GM19240 (cell line): ENCODE measurements around the gene PLD4.

ENCODE experiments used
- DNase-seq: peaks from one replicate; pipeline ENCODE4 v3.0.0; 2011; ENCODE audit warnings: low spot score; ENCODE audit not compliant: insufficient read length

The PLD4 gene

DNA sequence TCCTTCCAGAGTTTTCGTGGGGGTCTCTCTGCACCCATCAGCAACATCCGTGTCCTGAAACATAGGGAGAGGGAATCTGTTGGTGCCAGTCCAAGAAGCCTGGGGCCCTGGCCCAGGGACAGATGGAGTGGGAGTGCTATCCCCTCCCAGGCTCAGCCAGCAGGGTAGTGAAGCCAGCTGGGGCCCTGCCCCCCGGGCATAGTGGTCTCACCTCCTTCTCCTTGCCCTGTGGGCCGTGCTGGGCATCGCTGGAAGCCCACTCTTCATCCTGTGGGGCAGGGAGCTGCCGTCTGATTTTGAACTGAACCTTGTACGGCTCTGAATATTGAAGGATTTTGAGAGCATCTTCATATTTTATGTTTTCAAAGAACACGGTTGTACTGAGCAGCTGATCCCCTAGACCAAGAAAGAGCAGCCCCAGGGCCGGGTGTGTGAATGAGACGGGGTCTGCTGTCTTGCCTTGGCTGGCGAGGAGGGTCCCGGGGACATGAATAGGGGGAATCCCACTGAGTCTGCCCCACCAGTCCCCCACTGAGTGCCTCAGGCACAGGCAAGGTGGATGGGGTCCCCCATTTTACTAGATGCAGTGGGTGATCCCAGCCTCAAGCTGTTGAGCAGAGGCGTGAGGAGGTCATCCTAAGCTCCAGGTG, 30.2 kb downstream of the PLD4 start:
- DNase-seq, result no peak

DNA sequence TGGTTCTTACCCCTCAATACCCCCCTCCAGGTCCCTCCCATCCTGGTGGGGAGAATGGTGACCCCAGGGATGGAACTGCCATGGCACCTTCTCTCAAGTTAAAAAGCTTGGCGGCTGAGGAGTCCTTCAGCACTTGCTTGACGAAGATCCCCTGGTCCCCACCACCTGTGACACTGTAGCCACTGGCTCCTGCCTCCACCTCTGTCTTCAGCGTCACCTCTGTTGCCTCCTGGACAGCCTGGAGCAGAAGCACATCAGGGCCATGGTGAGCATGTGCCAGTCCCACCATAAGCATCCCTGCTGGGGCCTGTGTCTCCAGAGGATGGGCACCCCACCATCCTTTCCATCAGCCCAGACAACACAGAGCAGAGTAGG, 30.7 kb downstream of the PLD4 start:
- no peak for DNase-seq

DNA sequence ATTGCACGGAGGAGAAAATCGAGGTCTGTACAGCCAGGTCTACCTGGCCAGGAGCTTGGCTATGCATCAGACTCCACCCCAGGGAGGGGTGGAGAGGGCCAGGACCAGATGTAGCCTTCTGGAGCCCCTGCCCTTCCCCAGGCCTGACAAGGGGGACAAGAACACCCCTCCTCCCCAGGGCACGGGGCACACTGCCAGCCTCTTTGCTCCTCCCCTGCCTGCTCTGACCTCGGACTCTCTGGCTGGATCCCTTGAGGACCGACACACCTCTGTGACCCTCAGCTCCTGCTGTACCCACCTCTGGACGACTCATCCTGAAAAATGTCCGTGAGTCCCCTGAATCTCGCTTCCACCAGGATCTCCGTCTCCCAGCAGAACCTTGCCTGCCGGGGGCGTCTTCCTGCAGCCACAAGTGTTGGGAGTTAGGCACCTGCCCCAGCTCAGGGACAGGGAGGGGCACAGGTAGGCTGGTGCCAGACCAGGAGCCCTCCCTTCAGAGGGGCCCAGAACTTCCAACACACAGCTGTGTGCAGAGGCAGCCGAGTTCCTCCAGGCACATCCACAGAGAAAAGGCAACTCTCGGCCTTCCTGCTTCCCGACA, 31.7 kb downstream of the PLD4 start:
- no peak for DNase-seq

DNA sequence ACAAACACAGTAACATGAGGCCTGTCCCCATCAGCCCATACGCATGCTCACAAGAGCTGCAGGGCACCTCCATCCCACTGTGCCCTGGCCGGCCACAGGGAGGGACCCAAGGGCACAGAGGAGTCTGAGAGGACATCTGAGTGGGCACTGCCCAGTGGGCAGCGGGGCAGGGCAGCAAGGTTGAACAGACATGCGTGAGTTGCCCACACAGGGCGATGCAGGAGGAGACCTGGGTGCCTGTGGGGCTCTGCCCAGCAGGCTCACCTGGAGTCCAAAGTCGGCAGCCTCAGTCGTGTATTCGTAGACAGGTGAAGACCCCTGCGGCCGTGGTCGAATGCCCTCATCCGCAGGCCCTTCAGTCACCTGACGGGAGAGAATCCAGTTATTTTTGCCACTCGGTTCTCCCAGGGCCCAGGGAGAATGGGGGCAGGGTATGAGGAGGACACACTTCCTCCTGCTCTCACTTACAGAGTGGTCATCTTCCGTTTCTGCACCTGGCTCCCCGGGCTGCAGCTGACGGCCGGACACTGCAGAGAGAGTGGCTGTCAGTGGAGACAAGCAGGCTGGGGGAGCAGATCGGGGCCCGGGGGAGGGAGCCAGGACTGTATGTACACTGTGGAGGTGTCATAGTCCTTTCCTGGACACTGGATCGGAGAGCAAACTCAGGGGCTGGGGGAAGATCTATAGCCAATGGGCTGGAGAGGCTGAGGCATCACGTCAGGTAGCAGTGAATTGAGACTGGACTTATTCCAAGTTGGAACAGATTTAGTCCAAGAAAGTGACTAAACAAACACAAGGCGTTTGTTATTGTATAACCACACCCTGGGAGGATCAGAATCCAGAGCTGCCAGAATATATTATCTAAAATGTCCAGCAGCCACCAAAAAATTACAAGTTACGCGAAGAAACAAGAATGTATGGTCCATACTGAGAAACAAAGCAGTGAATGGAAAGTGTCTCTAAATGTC, 32.8 kb downstream of the PLD4 start:
- no peak for DNase-seq

DNA sequence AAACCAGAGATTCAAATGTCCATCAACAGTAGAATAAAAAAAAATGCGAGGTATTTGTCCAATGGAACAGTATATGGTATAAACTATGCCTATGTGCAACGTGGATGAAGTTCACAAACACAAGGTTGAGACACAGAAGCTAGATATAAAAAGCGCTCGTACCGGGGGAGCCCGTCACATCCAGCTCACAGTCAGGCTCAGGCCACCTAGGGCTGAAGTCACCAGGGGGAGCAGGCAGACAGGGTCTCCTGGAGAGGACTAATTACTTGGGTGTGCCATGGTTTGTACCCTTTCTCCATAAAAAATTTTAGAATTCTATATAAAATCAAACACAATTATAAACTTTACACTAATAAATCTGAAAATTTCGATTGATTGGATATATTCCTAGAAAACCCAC, 39.9 kb downstream of the PLD4 start:
- DNase-seq, result no peak

DNA sequence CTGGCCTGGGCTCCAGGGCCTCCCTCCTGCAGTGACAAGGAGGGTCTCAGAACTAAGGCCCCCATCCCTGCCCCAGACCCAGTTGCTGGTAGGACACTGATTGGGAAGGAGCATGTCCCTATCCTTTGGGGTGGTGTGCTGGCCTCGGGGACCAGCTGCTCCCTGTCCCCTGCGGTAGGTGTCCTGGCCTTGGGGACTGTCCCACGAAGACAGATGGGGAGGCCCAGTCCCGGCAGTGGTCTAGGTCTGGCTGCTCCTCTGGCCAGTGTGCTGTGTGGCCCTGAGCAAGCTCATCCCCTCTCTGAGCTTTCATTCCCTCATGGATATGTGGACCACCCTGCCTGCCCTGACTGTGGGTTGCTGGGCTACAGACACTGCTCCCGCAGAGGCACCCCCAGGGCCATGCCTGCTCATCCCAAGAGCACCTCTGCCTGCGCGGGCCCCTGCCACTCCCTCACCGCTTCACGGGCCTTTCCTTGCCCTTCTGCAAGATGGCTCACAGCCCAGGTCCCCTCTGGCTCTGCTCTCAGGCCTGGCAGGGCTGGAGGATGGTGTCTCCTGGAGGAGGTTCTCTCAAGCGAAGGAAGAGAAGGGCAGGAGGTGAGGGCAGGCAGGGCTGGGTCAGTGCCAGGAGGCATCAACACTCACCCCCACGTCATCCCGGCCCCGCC, 41.0 kb downstream of the PLD4 start:
- DNase-seq, result no peak

DNA sequence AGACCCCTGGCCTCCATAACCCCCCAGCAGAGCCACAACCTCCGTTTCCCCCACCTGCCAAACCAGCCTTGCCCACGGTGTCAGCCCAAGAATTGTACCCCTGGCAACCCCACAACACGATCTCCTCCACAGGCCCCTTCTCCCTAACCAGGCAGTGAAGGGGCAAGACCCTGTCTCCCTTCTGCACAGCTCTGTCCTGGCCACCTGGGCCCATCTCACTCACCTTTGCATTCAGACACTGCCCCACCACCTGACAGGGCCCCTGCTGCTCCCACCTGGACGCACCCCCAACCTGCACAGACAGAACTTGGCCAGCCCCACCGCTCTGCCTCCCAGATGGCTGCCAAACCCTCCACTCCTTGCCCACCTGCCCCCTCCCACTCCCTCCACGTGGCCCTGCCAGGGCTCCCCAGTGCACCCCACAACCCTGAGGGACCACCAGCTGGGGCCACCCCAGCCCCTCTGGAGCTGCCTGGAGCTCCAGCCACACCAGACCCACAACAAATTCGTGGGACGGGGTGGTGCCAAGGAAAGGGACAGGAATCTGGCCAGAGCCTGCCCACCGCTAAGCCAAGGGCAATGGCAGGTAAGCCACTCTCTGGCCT, 41.7 kb downstream of the PLD4 start:
- DNase-seq, result no peak

DNA sequence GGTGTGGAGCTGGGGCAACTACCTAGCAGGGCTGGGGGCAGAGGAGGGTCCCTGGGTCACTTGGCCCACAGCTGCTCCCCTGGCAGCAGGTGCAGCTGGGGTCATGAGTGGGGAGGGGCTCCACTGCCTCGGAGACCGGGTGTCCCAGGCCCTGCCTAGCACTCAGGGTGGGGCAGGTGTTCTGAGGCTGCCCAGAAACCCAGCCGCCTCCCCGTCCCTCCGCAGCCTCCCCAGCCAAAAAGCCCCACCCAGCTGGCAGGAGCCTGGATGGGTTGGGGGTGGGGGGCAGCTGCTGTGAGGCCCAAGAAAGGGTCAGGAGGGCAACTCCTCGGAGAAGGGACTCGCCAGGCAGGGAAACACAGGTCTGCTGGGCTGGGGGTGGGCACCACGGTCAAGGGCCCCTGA, 42.3 kb downstream of the PLD4 start:
- no peak for DNase-seq

DNA sequence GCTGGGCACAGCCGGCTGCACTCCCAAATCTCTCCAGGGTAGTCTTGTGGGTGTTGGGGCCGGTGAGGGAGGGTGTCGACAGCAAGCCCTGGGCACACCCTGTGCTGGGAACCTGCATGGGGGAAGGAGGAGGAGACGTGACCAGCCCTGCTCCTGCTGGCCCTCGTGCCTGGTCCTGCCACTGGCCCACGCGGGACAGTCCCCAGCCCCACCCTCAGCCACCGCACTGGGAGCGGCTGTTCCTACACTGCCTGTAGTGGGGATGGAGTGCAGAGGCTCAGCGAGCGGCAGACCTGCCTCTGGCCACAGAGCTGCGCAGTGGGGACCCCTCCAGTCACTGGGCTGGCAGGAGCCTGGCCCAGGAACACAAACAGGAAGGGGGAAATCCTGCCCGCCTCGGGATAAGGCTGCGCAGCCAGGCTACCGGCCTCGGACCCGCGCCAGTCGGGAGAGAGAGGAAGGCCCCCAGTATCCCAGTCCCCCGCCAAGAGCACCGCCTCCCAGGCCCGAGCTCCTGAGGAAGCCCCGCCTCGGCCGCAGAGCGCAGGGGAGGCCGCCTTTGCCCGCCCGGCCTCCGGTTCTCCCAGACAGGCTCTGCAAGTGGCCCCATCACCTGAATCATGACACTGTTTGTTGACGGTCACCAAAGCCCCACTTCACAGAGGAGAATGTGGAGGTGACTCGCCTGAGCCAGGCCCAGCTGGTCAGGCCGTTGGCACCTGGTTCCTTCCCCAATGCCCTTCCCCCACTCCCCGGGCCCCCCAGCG, 42.9 kb downstream of the PLD4 start:
- DNase-seq, result no peak

DNA sequence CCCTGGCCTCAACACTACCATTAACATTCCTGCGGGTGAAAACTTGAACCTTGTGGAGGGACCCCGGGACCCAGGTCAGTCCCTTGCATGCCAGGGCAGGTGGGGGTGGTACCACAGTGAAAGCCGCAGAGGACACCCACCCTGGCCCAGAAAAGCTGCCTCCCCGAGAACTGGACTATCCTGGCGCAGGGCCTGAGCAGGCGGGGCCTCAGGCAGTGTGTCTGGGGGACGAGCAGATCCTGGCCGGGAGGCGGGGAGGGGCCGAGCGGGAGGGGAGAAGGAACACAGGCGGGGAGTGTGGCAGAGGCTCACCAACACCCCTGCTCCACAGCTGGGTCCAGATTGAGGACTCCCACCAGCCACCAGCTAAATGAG, 43.5 kb downstream of the PLD4 start:
- DNase-seq, result no peak

DNA sequence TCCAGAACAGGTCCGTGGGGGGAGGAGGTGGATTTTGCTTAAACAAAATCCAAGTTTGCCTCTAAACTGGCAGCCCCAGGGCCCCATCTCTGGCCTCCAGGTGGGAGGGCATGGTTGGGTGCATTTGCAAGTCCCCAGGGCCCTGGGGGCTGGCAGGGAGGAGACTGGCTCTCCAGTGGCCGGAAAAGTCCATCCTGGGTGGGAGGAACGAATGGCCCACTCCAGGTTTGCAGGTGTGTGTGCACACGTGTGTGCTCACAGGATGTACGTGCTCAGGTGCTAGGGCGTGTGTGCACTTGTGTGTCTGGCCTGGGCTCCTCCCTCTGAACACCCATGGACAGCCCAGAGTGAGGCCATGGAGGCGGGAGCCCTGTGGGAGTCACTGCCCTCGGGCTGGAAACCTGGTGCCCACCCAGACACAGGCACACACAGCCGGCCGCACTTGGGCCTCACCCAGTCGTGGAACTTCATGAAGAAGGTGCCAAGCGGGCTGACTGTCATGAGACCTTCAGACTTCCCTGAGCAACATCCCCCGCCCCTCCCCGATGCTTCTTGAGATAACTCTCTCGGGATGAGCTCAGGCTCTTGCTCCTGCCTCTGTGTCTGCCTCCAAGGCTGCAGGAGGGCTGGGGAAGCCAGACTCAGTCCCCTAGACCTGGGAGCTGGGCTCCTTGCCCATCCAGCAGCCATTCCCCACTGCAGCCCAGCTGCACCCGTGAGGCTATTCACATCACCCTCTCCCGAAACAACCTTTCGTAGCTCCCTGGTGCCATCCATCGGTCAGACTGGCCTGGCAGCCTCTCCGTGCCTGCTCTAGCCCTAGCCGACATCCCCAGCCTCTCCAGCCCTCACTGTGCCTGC, 44.1 kb downstream of the PLD4 start:
- no peak for DNase-seq

DNA sequence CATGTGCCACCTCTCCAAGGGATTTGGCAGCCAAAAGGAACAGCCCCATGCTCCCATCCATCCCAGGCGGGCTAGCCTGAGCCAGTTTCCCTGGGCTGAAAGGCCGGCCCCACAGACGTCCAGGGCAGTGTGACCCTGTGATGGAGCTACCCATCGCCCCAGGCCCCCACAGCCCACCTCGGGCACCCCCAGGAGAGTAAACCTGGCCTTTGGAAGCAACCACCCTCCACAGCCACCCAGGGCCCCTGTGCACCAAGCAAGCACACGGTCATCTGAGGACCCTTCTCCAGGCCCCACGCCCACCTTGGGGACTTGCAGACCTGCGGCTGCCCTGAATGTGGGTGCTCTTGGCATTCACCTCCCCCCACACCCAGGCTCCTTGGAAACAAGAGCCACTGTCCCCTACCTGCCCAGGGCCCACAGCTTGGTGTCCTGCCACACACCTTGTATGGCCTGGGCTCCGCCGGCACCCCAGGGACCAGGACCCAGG, 45.1 kb downstream of the PLD4 start:
- DNase-seq, result no peak

DNA sequence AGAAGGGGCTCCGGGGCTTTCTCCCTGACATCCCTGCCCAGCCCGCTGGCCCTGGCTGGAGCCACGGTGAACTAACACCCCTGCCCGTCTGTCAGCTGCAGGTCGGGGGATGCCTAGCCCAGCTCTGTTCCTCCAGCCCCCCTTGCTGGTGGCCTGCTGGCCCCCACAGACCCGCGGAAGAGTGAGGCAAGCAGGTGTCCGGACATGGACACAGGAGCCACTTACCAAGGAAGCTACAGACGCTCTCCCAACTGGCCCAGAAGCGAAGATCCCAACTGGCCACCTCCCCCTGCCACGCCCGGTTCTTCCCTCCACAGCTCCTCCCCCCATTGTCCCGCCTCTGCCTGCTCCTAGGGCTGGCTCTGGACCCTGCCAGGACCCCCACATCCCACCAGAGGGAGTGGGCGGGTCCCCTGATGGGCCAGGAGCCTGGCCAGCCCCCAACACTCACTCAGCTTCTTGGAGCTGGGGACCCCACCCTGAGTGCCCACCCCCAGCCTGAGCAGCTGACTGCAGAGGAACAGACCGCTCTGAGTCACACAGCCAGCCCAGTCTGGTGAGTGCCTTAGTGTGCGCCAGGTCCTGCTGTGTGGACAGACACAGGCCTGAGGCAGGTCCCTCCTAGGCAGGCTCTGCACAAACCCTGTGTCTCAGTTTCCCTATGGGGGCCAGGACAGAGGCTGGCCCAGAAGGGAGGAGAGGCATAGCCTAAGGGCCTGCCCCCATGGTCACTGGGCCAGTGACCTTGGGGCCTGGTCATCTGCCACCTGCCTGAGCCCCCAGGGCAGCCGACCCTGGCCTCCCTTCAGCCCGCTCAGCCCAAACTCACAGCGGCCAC, 45.8 kb downstream of the PLD4 start:
- no peak for DNase-seq

DNA sequence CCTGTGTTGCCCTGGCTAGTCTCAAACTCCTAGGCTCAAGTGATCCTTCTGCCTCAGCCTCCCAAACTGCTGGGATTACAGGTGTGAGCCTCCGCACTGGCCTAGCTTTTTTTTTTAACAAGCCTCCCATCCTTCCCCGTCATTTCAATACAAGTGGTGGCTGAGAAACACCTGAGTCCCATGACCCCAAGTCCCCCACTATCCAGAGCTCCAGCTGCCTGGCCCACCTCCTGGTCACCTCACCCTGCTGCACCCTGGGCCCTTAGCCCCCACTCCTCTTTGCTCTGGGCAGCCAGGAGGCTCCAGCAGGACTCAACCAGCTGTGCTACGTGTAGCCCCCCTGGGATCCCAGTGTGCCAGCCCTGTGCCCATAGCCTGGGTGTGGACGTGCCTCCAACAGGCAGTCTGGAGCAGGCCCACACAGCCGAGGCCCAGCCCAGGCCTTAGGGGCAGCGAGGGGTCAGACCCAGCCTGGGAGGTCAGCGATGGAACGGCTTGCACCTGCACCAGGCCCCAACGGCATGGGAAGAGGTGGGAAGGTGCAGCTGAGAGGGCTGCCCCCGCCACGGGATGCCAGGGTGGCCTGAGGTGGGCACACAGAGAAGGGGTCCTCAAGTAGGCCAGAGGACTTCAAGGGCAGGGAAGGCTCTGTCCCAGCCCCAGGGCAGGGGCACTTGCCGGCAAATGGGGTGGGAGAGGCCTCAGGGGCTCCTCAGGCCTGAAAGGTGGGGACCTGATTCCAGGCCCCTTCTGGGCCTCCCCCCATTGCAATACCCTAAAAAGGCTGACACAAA, 47.0 kb downstream of the PLD4 start:
- DNase-seq, result no peak

DNA sequence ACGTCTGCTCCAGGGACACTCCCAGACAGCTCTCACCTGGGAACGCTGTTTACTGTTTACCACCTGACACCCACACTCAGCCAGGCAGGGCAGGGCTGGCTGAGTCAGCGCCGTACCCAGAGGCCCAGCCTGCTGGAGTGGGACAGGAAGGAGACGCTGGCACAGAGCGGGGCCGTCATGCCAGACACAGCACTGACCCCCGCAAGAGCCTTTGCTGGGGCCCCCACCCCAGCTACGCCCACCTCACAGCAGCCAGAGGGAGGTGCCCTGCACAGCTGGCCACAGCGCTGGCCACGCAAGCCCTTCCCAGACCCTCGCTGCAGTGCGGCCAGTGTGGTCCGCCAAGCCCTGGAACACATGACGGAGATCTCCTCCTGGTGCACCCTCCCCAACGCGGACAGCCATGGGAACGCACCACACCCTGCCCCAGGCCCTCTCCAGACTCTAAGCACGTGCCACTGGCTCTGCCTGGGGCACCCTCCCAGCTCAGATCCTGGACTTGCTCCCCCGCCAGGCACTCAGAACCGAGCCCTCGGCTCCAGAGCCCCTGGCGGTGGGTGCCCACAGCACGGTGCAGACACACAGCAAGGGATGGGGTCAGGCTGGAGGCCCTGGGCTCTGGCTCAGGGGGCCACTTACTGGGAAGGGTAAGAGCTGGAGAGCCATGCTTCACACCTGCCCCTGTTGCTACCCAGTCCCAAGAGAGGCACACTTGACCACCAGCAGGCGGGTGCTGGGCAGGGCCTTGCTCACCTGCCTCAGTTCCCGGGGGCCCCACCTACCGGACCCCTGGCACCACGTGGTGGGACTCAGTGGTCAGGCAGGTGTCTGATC, 47.8 kb downstream of the PLD4 start:
- DNase-seq, result no peak

DNA sequence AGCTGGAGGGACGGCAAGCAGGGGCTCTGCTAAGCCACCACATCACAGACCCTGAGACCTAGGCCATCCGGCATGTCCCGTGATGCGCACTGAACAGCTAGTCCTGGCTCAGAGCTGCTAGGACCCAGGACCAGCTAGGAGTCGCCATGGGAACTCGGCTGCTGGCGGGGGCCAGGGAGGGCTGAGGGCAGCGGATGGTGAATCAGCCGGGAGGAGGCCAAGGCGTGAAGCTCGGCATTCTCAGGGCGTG, 48.4 kb downstream of the PLD4 start:
- no peak for DNase-seq

DNA sequence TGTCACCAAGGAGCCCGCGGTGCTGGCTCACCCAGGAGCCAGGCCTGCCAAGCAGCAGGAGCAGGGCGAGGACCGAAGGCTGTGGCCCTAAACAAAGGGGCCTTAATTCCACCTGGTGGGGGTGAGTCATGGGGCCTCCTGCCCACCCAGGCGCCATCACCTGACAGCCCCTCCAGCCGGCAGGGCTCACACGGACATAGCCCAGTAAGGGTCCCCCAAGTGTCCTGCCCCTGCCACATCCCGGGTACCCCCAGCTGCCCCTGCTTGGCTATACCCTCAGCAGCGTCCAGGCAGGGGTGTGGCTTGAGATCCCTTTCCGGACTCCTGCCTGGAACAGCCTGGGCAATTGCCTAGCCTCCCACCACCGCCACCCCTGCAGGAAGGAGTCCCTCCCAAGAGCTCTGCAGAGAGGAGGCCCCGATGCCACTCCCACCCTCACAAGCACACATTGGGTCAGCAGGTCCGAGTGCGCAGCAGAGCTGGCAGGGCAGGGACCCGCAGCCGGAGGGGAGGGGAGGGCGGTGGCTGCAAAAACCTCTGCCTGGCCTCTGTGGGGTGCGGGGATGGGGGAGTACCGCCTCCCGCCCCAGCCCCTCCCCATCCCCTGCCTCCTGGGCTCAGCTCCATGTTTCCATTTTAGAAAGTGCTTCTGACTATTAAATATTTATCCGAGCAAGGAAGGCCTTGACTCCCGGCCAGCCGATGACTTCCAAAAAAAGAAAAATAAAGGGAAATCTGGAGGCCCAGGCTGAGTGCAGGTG, 48.9 kb downstream of the PLD4 start:
- DNase-seq, result no peak
